H1 (cell line): ENCODE data around the gene CXCR5. TPM values are rescaled to one million over a fixed set of nuclear protein-coding genes. Genes with fewer than 3 reads are reported as not detected.

Source experiments
- CTCF ChIA-PET: fragments of 300-600 bp; sonication (Branson Sonifier 250); formaldehyde crosslinking; loops from one replicate; lab custom pipeline; 2021; ENCODE audit not compliant: partially characterized antibody; lab: Charles Lee
- POLR2A ChIA-PET: fragments of 300-600 bp; sonication (Branson Sonifier 250); formaldehyde crosslinking; loops from one replicate; lab custom pipeline; 2021; ENCODE audit warnings: inconsistent platforms; ENCODE audit not compliant: partially characterized antibody; lab: Charles Lee
- DNase-seq, 2 experiments: peaks; one replicate each; pipeline versions ENCODE4 v3.0.0 to v3.0.0-alpha.2; 2010 to 2022; ENCODE audit warnings: low spot score in 2 of 2, low read depth in 1 of 2, mixed read lengths in 1 of 2
- FAIRE-seq: peaks from 2 replicates; lab custom pipeline; 2011; peaks lifted over from hg19 to GRCh38; lab: Jason Lieb, UNC
- H2AFZ ChIP-seq: 2 replicates; pipeline ENCODE4 v1.8.1; 2012; ENCODE audit warnings: low read length, inconsistent platforms
- H2AK5ac ChIP-seq: 2 replicates; pipeline ENCODE4 v1.6.1; 2013; ENCODE audit warnings: low read depth, low read length
- H2BK120ac ChIP-seq: replicated peaks from 2 replicates; pipeline ENCODE3; 2013; ENCODE audit warnings: low read depth, low read length, inconsistent platforms
- H2BK12ac ChIP-seq: 2 replicates; pipeline ENCODE4 v1.6.1; 2013; ENCODE audit warnings: low read depth, low read length
- H2BK15ac ChIP-seq: 2 replicates; pipeline ENCODE4 v1.6.1; 2013; ENCODE audit warnings: low read length
- H2BK20ac ChIP-seq: 2 replicates; pipeline ENCODE4 v1.6.1; 2013; ENCODE audit warnings: low read length
- H2BK5ac ChIP-seq: 2 replicates; pipeline ENCODE4 v1.6.1; 2013; ENCODE audit warnings: low read depth, low read length
- H3K14ac ChIP-seq: 2 replicates; pipeline ENCODE4 v1.6.1; 2013; ENCODE audit warnings: inconsistent platforms; ENCODE audit not compliant: insufficient read length
- H3K18ac ChIP-seq: 2 replicates; pipeline ENCODE4 v1.6.1; 2013; ENCODE audit warnings: low read length; ENCODE audit errors: extremely low read depth
- H3K23ac ChIP-seq: 2 replicates; pipeline ENCODE4 v1.6.1; 2013; ENCODE audit warnings: inconsistent platforms; ENCODE audit not compliant: insufficient read length
- H3K23me2 ChIP-seq: 2 replicates; pipeline ENCODE4 v1.6.1; 2013; ENCODE audit warnings: low read depth, low read length
- H3K27ac ChIP-seq: 2 replicates; pipeline ENCODE4 v1.6.1; 2011; ENCODE audit warnings: low read depth, low read length, inconsistent platforms
- H3K27me3 ChIP-seq, 4 experiments: replicated peaks in 1 of 4; 1 replicate in 1 of 4; 2 replicates in 3 of 4; pipeline versions ENCODE4 v1.6.1 to v1.8.1; 2011 to 2013; ENCODE audit warnings: low read length in 3 of 4, mild to moderate bottlenecking in 3 of 4, inconsistent platforms in 2 of 4, mixed read lengths in 2 of 4, moderate library complexity in 1 of 4; ENCODE audit not compliant: control insufficient read depth in 3 of 4, insufficient read depth in 3 of 4; ENCODE audit errors: extremely low read depth in 1 of 4
- H3K36me3 ChIP-seq, 4 experiments: 2 replicates each; pipeline versions ENCODE4 v1.6.1 to v1.8.1; 2011 to 2013; ENCODE audit warnings: mild to moderate bottlenecking in 4 of 4, low read length in 3 of 4, moderate library complexity in 2 of 4, control low read depth in 1 of 4, inconsistent platforms in 1 of 4; ENCODE audit not compliant: insufficient read depth in 4 of 4, control insufficient read depth in 2 of 4
- H3K4ac ChIP-seq: replicated peaks from 2 replicates; pipeline ENCODE3; 2013; ENCODE audit warnings: low read length, low read depth, mixed read lengths, inconsistent platforms; ENCODE audit not compliant: insufficient read length
- H3K4me1 ChIP-seq, 4 experiments: replicated peaks in 1 of 4; 1 replicate in 1 of 4; 2 replicates in 3 of 4; pipeline versions ENCODE4 v1.6.1 to v1.8.1; 2011 to 2013; ENCODE audit warnings: low read length in 3 of 4, inconsistent platforms in 2 of 4, mixed read lengths in 1 of 4; ENCODE audit not compliant: insufficient read depth in 4 of 4, control insufficient read depth in 3 of 4
- H3K4me2 ChIP-seq, 2 experiments: 2 replicates each; pipeline versions ENCODE4 v1.6.1 to v1.8.1; 2011 to 2013; ENCODE audit warnings: low read depth in 2 of 2, low read length in 2 of 2, control low read depth in 1 of 2, inconsistent platforms in 1 of 2, mild to moderate bottlenecking in 1 of 2; ENCODE audit not compliant: insufficient read depth in 1 of 2
- H3K4me3 ChIP-seq, 4 experiments: fragments of 200-600, 300-600 bp in 1 of 4; sonication (generic), shearing (Covaris generic), sonication (Bioruptor Twin) in 1 of 4; 2 replicates each; pipeline versions ENCODE4 v1.5.1 to v1.8.1; 2011 to 2016; ENCODE audit warnings: low read length in 4 of 4, low read depth in 3 of 4, control low read depth in 2 of 4, inconsistent platforms in 2 of 4, mild to moderate bottlenecking in 2 of 4, mixed read lengths in 1 of 4, moderate library complexity in 1 of 4; ENCODE audit not compliant: insufficient read depth in 2 of 4; ENCODE audit errors: extremely low read depth in 1 of 4
- H3K56ac ChIP-seq: replicated peaks from 2 replicates; pipeline ENCODE3; 2013; ENCODE audit warnings: low read depth, mild to moderate bottlenecking, mixed read lengths, low read length, inconsistent platforms; ENCODE audit not compliant: insufficient read length
- H3K79me1 ChIP-seq: 2 replicates; pipeline ENCODE4 v1.6.1; 2013; ENCODE audit warnings: low read depth, low read length, control low read depth
- H3K79me2 ChIP-seq, 2 experiments: 2 replicates each; pipeline versions ENCODE4 v1.6.1 to v1.8.1; 2012 to 2013; ENCODE audit warnings: low read length in 2 of 2, mild to moderate bottlenecking in 2 of 2, inconsistent platforms in 1 of 2; ENCODE audit not compliant: insufficient read depth in 2 of 2, control insufficient read depth in 1 of 2
- H3K9ac ChIP-seq, 4 experiments: replicated peaks in 1 of 4; 1 replicate in 1 of 4; 2 replicates in 3 of 4; pipeline versions ENCODE4 v1.6.1 to v1.8.1; 2011 to 2013; ENCODE audit warnings: low read depth in 3 of 4, low read length in 3 of 4, control low read depth in 2 of 4, mild to moderate bottlenecking in 2 of 4, moderate library complexity in 2 of 4, inconsistent platforms in 1 of 4; ENCODE audit errors: extremely low read depth in 1 of 4
- H3K9me3 ChIP-seq, 2 experiments: 2 replicates each; pipeline versions ENCODE4 v1.6.1 to v1.8.1; 2012 to 2013; ENCODE audit warnings: mild to moderate bottlenecking in 2 of 2, moderate library complexity in 2 of 2, control low read depth in 1 of 2, inconsistent platforms in 1 of 2, low read depth in 1 of 2, low read length in 1 of 2, mixed read lengths in 1 of 2; ENCODE audit not compliant: insufficient read depth in 2 of 2
- H4K20me1 ChIP-seq, 2 experiments: replicated peaks in 1 of 2; 2 replicates each; pipeline versions ENCODE3 to v1.8.1; 2011 to 2013; ENCODE audit warnings: inconsistent platforms in 2 of 2, low read length in 2 of 2, mild to moderate bottlenecking in 1 of 2; ENCODE audit not compliant: insufficient read depth in 2 of 2, control insufficient read depth in 1 of 2
- H4K5ac ChIP-seq: 2 replicates; pipeline ENCODE4 v1.6.1; 2013; ENCODE audit warnings: low read length, low read depth, mixed read lengths, inconsistent platforms; ENCODE audit not compliant: insufficient read length
- H4K8ac ChIP-seq: 2 replicates; pipeline ENCODE4 v1.8.0; 2013; ENCODE audit warnings: mild to moderate bottlenecking, moderate library complexity, low read length, inconsistent platforms; ENCODE audit not compliant: insufficient read depth; ENCODE audit errors: extremely low read depth
- H4K91ac ChIP-seq: replicated peaks from 2 replicates; pipeline ENCODE3; 2013; ENCODE audit warnings: low read length, mixed read lengths, inconsistent platforms; ENCODE audit not compliant: insufficient read length
- EP300 ChIP-seq, 2 experiments: IDR thresholded peaks; 1 replicate in 1 of 2; 2 replicates in 1 of 2; pipeline ENCODE4 v1.6.1; 2011 to 2012; ENCODE audit warnings: low read depth in 2 of 2, low read length in 2 of 2, mild to moderate bottlenecking in 2 of 2, borderline replicate concordance in 1 of 2, inconsistent platforms in 1 of 2, moderate library complexity in 1 of 2
- SRF ChIP-seq: IDR thresholded peaks from 2 replicates; pipeline ENCODE4 v1.6.1; 2011; ENCODE audit warnings: mild to moderate bottlenecking, low read depth, low read length, moderate library complexity
- TCF12 ChIP-seq: IDR thresholded peaks from 2 replicates; pipeline ENCODE4 v1.6.1; 2011; ENCODE audit warnings: low read depth, mild to moderate bottlenecking, low read length
- USF2 ChIP-seq: IDR thresholded peaks from 2 replicates; pipeline ENCODE4 v1.6.1; 2011; ENCODE audit warnings: low read length, improper control_type of control experiment
- WGBS, 2 experiments: shearing (Covaris generic) in 1 of 2; methylation state at CpG; one replicate each; pipeline versions ENCODE4 v1.1.6 to v1.1.7; 2013 to 2015; ENCODE audit warnings: low lambda C conversion rate in 2 of 2, mixed read lengths in 2 of 2, inconsistent platforms in 1 of 2, low coverage in 1 of 2, missing lambda C conversion rate in 1 of 2; ENCODE audit not compliant: insufficient replicate concordance in 2 of 2, insufficient coverage in 1 of 2, insufficient read length in 1 of 2; ENCODE audit errors: extremely low coverage in 1 of 2, missing lambda C conversion rate in 1 of 2; 5-methylcytosine and 5-hydroxymethylcytosine counted together
- polyA plus RNA-seq, 7 experiments: library from polyadenylated mRNA; depleted of rRNA in 3 of 7; stranded (reverse) in 5 of 7; unstranded in 2 of 7; fragments of >200 nt in 5 of 7; fragments of 200-250 nt in 2 of 7; gene quantifications; 1 replicate in 5 of 7; 2 replicates in 1 of 7; 4 replicates in 1 of 7; pipeline versions ENCODE4 v1.2.1 to v1.2.3, GENCODE V29; 2011 to 2013; ENCODE audit warnings: missing spikeins in 2 of 7, mixed read lengths in 2 of 7
- total RNA-seq: library from RNA; stranded (reverse); fragmentation: NEBNext Ultra II Directional; extraction: Animal tissue kit (Norgen Biotek cat#: 25700); gene quantifications from 2 replicates; pipeline ENCODE4 v1.2.1, GENCODE V29; 2021

Gene CXCR5
- total and polyA plus RNA-seq, 2 of the 8 experiments (the other 6 are each of a cell fraction or from before 2014, with no cell fraction given), result not detected

GRCh38 chr11:118876286-118876685, 7.4 kb upstream of the CXCR5 start:
- Histone ChIP-seq H3K4ac (no peak overlapping the region), H2BK120ac (no peak overlapping the region), H4K91ac (peak overlapping the region; percentile 32), H2BK5ac (no peak overlapping the region), H3K4me3 (no peak overlapping the region), H3K4me1 (no peaks in the 10 kb centered on the region; a peak in 2 of 7 replicates), H2AK5ac (no peak overlapping the region), H3K23ac (no peak overlapping the region), H3K14ac (no peak overlapping the region), H3K9me3 (no peaks in the 10 kb centered on the region), H3K4me2 (no peak overlapping the region), H3K36me3 (no peaks in the 10 kb centered on the region), H3K27me3 (no peaks in the 10 kb centered on the region), H4K20me1 (no peaks in the 10 kb centered on the region), H3K23me2 (peaks cover 5% of the 10 kb centered on the region; the same call in 1 of the 2 replicates), H4K8ac (peak overlapping the region; percentile 43), H3K9ac (no peak overlapping the region), H2BK12ac (no peak overlapping the region), H2BK20ac (no peak overlapping the region), H3K79me2 (no peaks in the 10 kb centered on the region), H2BK15ac (no peak overlapping the region; the same call in 1 of the 2 replicates), H3K18ac (no peak overlapping the region), H2AFZ (no peak overlapping the region), H3K27ac (no peak overlapping the region), H3K79me1 (no peaks in the 10 kb centered on the region), H4K5ac (no peak overlapping the region), H3K56ac (no peak overlapping the region)
- DNase-seq (no peak), FAIRE-seq (no peak)
- ChIA-PET POLR2A (interaction anchor here (1.0 kb wide), 1 partner anchor 17 kb away, joined by 3 read pairs; no protein-coding TSS in a partner anchor), CTCF (interaction anchor here (0.7 to 1.7 kb wide), 4 partner anchors 10 to 121 kb away, joined by 3 to 4 read pairs (median 4); partner anchors contain the start of gene CENATAC)
- TF ChIP-seq SRF, result no peak
- no peak for TF ChIP-seq TCF12
- TF ChIP-seq USF2, result no peak
- TF ChIP-seq EP300 (IDR thresholded peaks at IDR 0.05; ENCODE audit: borderline replicate concordance in 1 of 2, low read depth in 2 of 2, low read length in 2 of 2), result no peak
- 86% methylated on average over 10 of the region's 10 CpGs; no CpG with 5 or more reads in 1 of the 2 experiments for WGBS, 2 experiments
